ENCODE measurements around the gene NCOA5.

Gene NCOA5

GRCh38 chr20:46051556-46052308, 38.0 kb downstream of the NCOA5 start:
- TF ChIP-seq CTCF (IDR thresholded peaks at IDR 0.05; ENCODE audit: control extremely low read depth, extremely low read depth, low read depth, missing control alignments): no peak
- ChIA-PET POLR2A (no interaction called here), CTCF (interaction anchor here (0.9 to 1.4 kb wide), 2 partner anchors 14 to 39 kb away, joined by 3 read pairs; no protein-coding TSS in a partner anchor)
- no peak for DNase-seq (ENCODE audit: extremely low spot score)

- CTCF ChIA-PET: interaction anchor here (0.9 to 1.4 kb wide), 2 partner anchors 13 to 38 kb away, joined by 3 read pairs; no protein-coding TSS in a partner anchor
- no peak for DNase-seq (ENCODE audit: extremely low spot score)
- no peak for TF ChIP-seq CTCF (IDR thresholded peaks at IDR 0.05; ENCODE audit: control extremely low read depth, extremely low read depth, low read depth, missing control alignments)
- POLR2A ChIA-PET: no interaction called here
These were observed 38.9 kb downstream of the NCOA5 start for GRCh38 chr20:46050885-46051284.

GRCh38 chr20:46050444-46050843, 39.3 kb downstream of the NCOA5 start:
- no peak for DNase-seq (ENCODE audit: extremely low spot score)
- no peak for TF ChIP-seq CTCF (IDR thresholded peaks at IDR 0.05; ENCODE audit: control extremely low read depth, extremely low read depth, low read depth, missing control alignments)
- ChIA-PET POLR2A (no interaction called here), CTCF (no interaction called here)

- DNase-seq (ENCODE audit: extremely low spot score): no peak
- no peak for TF ChIP-seq CTCF (IDR thresholded peaks at IDR 0.05; ENCODE audit: control extremely low read depth, extremely low read depth, low read depth, missing control alignments)
- CTCF ChIA-PET: no interaction called here
- POLR2A ChIA-PET: no interaction called here
These were observed 39.9 kb downstream of the NCOA5 start for GRCh38 chr20:46049815-46050214.

GRCh38 chr20:46049190-46049589, 40.6 kb downstream of the NCOA5 start:
- POLR2A ChIA-PET: no interaction called here
- CTCF ChIA-PET: no interaction called here
- DNase-seq (ENCODE audit: extremely low spot score): no peak
- no peak for TF ChIP-seq CTCF (IDR thresholded peaks at IDR 0.05; ENCODE audit: control extremely low read depth, extremely low read depth, low read depth, missing control alignments)

GRCh38 chr20:46047821-46048220, 41.9 kb downstream of the NCOA5 start:
- TF ChIP-seq CTCF (IDR thresholded peaks at IDR 0.05; ENCODE audit: control extremely low read depth, extremely low read depth, low read depth, missing control alignments): no peak
- CTCF ChIA-PET: no interaction called here
- POLR2A ChIA-PET: no interaction called here
- no peak for DNase-seq (ENCODE audit: extremely low spot score)
